ENCODE data around the gene TEX14. TPM values are rescaled to one million over a fixed set of nuclear protein-coding genes. Genes with fewer than 3 reads are reported as not detected.

Gene TEX14
- total RNA-seq, 3 donors from 2014 or later: 0.16 to 0.33 (median 0.29) TPM

DNA sequence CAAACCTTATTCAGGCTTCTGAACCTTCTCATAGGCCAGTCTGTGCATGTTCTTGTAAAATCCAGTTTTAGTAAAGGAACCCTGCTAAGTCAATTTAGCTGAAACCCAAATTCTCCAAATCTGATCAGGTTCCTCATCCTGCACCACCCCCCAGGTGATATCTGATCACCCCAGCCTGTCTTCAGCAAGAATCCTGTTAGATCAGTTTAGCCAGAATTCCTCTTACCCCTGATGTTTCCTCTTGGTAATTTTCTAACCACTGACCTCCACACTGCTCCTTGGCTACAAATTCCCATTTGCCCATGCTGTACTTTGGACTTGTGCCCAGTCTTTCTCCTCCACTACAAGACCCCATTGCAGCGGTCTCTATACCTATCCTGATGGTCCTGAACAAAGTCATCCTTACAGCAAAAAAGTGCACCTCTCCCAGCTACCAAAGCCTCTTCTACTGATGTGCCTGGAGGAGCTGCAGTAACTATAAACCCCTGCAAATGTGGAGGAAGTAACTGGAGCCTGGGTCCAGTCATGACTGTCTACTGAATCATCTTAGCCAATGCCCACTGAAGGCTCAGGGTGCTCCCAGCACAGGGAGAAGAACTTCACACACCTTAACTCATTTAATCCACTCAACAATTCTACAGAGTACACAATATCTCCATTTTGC lies 23.8 kb downstream of the TEX14 start:
- intact Hi-C loops (cut with DNase I; ENCODE audit: low total_unique reads): no loop called here
- DNase-seq (ENCODE audit: low spot score in 2 of 2): no peak
- H3K27ac ChIP-seq: no peak overlapping the region
- H3K9me3 ChIP-seq: no peaks in the 10 kb centered on the region
- no peak for TF ChIP-seq POLR2AphosphoS5 (IDR thresholded peaks at IDR 0.05)
- TF ChIP-seq, protein P1, sequence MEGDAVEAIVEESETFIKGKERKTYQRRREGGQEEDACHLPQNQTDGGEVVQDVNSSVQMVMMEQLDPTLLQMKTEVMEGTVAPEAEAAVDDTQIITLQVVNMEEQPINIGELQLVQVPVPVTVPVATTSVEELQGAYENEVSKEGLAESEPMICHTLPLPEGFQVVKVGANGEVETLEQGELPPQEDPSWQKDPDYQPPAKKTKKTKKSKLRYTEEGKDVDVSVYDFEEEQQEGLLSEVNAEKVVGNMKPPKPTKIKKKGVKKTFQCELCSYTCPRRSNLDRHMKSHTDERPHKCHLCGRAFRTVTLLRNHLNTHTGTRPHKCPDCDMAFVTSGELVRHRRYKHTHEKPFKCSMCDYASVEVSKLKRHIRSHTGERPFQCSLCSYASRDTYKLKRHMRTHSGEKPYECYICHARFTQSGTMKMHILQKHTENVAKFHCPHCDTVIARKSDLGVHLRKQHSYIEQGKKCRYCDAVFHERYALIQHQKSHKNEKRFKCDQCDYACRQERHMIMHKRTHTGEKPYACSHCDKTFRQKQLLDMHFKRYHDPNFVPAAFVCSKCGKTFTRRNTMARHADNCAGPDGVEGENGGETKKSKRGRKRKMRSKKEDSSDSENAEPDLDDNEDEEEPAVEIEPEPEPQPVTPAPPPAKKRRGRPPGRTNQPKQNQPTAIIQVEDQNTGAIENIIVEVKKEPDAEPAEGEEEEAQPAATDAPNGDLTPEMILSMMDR (IDR thresholded peaks at IDR 0.05): peak in 1 of 3 donors; percentile 4
- H3K4me3 ChIP-seq: no peak overlapping the region
- H3K27me3 ChIP-seq: no peaks in the 10 kb centered on the region
- no peaks in the 10 kb centered on the region for H3K36me3 ChIP-seq
- H3K4me1 ChIP-seq: no peaks in the 10 kb centered on the region

DNA sequence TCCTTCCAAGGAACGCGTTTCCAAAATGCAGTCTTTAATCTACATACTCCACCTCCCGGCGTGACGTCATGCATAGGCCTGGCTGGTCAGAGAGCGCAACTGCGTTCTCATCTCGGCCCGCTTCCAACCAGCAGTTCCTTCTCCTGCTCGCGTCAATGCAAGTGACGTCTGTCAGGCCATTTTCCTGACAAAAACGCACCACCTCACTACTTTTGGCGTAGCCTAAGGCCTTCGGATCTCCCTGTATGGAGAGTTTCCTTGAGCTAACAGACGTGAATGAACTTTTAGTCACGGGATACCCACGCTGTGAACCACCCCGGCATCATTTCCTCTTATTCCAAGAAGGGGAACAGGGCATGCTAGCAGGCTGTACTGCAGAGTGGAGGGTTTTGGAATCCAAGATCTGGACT lies 25.0 kb downstream of the TEX14 start:
- H3K4me3 ChIP-seq: peak overlapping the region in 1 of 3 donors; percentile 37
- no peaks in the 10 kb centered on the region for H3K4me1 ChIP-seq
- no peaks in the 10 kb centered on the region for H3K36me3 ChIP-seq
- H3K27ac ChIP-seq: peak overlapping the region in 1 of 2 donors; percentile 14
- no peaks in the 10 kb centered on the region for H3K9me3 ChIP-seq
- TF ChIP-seq POLR2A (IDR thresholded peaks at IDR 0.05): no peak
- TF ChIP-seq, protein P1 (IDR thresholded peaks at IDR 0.05): no peak
- no peak for TF ChIP-seq POLR2AphosphoS5 (IDR thresholded peaks at IDR 0.05)
- no peaks in the 10 kb centered on the region for H3K27me3 ChIP-seq
- intact Hi-C loops (cut with DNase I; ENCODE audit: low total_unique reads): no loop called here
- peak; percentile 20 to 79 for DNase-seq (ENCODE audit: low spot score in 2 of 2)

DNA sequence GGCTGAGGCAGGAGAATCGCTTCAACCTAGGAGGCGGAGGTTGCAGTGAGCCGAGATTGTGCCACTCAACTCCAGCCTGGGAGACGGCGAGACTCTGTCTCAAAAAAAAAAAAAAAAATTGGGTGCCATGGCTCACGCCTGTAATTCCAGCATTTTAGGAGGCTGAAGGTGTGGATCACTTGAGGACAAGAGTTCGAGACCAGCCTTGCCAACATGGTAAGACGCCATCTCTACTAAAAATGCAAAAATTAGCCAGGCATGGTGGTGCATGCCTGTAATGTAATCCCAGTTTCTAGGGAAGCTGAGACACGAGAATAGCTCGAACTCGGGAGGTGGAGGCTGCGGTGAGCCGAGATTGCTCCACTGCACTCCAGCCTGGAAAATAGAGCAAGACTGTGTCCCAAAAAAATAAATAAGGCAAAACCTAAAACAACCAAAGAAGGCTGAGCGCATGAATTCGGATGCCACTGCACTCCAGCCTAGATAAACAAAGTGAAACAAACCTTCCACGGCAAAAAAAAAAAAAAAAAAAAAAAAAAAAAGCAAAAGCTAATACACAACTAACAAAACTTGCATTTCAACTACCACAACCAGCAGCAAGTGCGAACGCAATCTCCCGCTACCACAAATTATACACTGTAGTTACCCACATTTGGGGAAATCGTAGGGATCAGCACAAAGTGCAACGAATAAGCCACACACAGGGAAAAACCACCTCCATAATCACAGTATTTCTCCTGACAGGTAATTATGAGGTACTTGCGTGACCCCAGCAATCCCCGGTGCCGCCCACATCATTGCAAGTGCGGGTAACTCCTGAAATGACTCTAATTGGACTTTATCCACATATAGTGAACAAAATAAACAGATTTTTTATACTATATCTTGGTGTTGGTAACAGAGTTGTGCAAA lies 25.6 kb downstream of the TEX14 start:
- H3K9me3 ChIP-seq: no peaks in the 10 kb centered on the region
- H3K27me3 ChIP-seq: no peaks in the 10 kb centered on the region
- TF ChIP-seq POLR2A (IDR thresholded peaks at IDR 0.05) (no peak), POLR2AphosphoS5 (IDR thresholded peaks at IDR 0.05) (no peak)
- TF ChIP-seq, protein P1 (IDR thresholded peaks at IDR 0.05): no peak
- peak overlapping the region in 1 of 3 donors; percentile 37 for H3K4me3 ChIP-seq
- intact Hi-C loops (cut with DNase I; ENCODE audit: low total_unique reads): no loop called here
- no peak for DNase-seq (ENCODE audit: low spot score in 2 of 2)
- peak overlapping the region in 1 of 2 donors; percentile 14 for H3K27ac ChIP-seq
- H3K36me3 ChIP-seq: no peaks in the 10 kb centered on the region
- H3K4me1 ChIP-seq: no peaks in the 10 kb centered on the region

DNA sequence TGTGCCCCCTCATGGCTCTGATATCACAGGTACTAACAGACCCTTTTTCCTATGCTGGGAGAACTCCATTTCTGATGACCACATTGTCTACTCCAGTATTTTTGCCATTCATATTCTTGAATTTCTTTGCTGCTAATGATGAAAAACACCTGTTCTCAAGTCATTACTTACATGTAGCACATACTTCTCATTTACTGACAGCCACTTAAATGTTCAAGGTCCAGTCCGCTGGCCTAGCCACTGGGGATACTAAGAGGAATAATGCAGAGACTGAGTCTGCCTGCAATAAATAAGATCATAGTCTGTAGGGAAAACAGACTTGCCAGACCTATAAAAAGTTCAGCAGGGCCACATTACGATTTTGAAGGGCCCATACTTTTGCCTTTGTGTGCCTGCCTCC lies 27.5 kb downstream of the TEX14 start:
- no peak for DNase-seq (ENCODE audit: low spot score in 2 of 2)
- TF ChIP-seq, protein P1 (IDR thresholded peaks at IDR 0.05): no peak
- TF ChIP-seq POLR2AphosphoS5 (IDR thresholded peaks at IDR 0.05) (no peak), POLR2A (IDR thresholded peaks at IDR 0.05) (no peak)
- Histone ChIP-seq H3K9me3 (no peaks in the 10 kb centered on the region), H3K27ac (no peak overlapping the region), H3K4me3 (no peak overlapping the region), H3K36me3 (no peaks in the 10 kb centered on the region), H3K27me3 (no peaks in the 10 kb centered on the region), H3K4me1 (no peaks in the 10 kb centered on the region)
- intact Hi-C loops (cut with DNase I; ENCODE audit: low total_unique reads): no loop called here

DNA sequence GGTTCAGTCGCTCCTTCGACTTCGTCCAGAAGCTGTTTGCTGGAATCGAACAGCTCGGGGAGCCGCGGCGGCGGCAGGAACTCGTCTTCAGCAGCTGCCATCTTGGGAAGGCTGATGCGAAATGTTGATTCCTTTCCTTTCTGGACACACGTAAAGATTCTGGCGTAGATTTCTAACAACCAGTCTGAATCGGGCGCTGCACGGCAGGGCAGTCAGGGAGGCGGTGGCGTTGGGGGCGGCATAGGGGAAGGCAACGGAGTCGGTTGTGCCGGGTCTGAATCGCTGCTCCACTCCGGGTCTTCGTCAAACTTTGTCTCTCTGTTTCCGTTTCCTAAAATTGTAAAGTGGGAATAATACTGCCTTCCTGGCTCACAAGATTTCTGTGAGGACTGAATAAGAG lies 30.3 kb downstream of the TEX14 start:
- Histone ChIP-seq H3K4me3 (no peak overlapping the region), H3K4me1 (no peaks in the 10 kb centered on the region), H3K36me3 (no peaks in the 10 kb centered on the region), H3K27ac (no peak overlapping the region), H3K27me3 (no peaks in the 10 kb centered on the region), H3K9me3 (no peaks in the 10 kb centered on the region)
- intact Hi-C loops (cut with DNase I; ENCODE audit: low total_unique reads): no loop called here
- no peak for DNase-seq (ENCODE audit: low spot score in 2 of 2)
- no peak for TF ChIP-seq POLR2AphosphoS5 (IDR thresholded peaks at IDR 0.05)
- no peak for TF ChIP-seq POLR2A (IDR thresholded peaks at IDR 0.05)
- TF ChIP-seq, protein P1 (IDR thresholded peaks at IDR 0.05): no peak

All from breast epithelium (tissue), 4 donors.